ENCODE data around the gene NOX4. TPM values are rescaled to one million over a fixed set of nuclear protein-coding genes. Genes with fewer than 3 reads are reported as not detected.
A peak's percentile ranks its signal among the peaks of the same experiment; 100 is the strongest.
"Not testable (repeated sequence)": the region's sequence is repeated elsewhere in the genome, so short reads cannot be mapped to it uniquely, and the experiment has no call there.

NOX4 gene
- total RNA-seq, 1 experiment from 2014 or later, result not detected

DNA sequence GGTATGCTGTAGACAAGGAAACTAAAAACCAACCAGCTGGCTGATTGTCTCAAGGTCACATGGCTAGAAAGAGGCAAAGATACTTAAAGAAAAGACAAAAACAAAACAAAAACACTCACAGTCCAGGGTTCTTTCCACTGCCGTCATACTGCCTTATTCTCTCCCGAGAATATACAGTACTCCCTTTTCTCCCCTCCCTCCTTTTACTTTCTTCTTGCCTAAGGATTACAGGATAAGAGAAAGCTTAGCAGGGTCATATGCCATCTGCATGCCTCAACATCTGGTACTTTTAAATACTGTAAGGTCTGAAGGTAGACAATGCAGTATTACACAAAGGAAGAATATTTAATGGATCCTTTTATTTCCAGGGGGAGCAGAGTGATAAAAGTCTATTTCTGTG is 126.3 kb downstream of the NOX4 start:
- H3K27ac Mint-ChIP-seq (ENCODE audit: low read depth, unreplicated experiment); H3K9me3 Mint-ChIP-seq (ENCODE audit: unreplicated experiment); CTCF ChIA-PET; H3K4me1 Mint-ChIP-seq (ENCODE audit: insufficient read depth, unreplicated experiment); BruUV-seq (replicated peaks); DNase-seq (ENCODE audit: unreplicated experiment); H3K36me3 Mint-ChIP-seq (ENCODE audit: insufficient read depth, unreplicated experiment); intact Hi-C loops (cut with micrococcal nuclease); H3K27me3 Mint-ChIP-seq (ENCODE audit: insufficient read depth, unreplicated experiment); POLR2A ChIA-PET; H3K4me3 Mint-ChIP-seq (ENCODE audit: unreplicated experiment): not testable (repeated sequence)

DNA sequence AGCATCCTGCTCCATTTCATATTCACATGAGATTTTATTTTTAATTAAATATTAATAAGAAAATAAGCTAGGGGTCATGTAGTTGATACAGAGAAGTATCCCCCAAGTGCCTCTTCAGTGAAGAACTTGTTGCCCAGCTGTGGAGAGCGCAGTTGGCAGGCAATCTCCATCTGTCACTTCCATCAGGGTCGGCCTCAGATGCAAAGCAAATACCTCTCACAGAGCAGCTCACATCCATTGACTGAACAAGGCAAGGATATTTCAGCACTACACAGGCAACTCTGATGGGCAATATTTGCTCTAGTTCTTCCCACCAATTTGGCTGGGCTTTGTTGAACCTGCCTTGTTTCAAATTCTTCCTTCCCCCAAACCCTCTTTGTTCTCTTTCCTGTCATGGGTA is 129.4 kb downstream of the NOX4 start:
- H3K36me3 Mint-ChIP-seq (ENCODE audit: insufficient read depth, unreplicated experiment), result no peaks in the 10 kb centered on the region
- DNase-seq (ENCODE audit: unreplicated experiment), result no peak
- POLR2A ChIA-PET, result interaction anchor here (0.7 kb wide), 1 partner anchor 1023 kb away, joined by 3 read pairs; no protein-coding TSS in a partner anchor
- TF ChIP-seq, protein P1, sequence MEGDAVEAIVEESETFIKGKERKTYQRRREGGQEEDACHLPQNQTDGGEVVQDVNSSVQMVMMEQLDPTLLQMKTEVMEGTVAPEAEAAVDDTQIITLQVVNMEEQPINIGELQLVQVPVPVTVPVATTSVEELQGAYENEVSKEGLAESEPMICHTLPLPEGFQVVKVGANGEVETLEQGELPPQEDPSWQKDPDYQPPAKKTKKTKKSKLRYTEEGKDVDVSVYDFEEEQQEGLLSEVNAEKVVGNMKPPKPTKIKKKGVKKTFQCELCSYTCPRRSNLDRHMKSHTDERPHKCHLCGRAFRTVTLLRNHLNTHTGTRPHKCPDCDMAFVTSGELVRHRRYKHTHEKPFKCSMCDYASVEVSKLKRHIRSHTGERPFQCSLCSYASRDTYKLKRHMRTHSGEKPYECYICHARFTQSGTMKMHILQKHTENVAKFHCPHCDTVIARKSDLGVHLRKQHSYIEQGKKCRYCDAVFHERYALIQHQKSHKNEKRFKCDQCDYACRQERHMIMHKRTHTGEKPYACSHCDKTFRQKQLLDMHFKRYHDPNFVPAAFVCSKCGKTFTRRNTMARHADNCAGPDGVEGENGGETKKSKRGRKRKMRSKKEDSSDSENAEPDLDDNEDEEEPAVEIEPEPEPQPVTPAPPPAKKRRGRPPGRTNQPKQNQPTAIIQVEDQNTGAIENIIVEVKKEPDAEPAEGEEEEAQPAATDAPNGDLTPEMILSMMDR (IDR thresholded peaks at IDR 0.05; ENCODE audit: unreplicated experiment), result no peak
- H3K27ac Mint-ChIP-seq (ENCODE audit: low read depth, unreplicated experiment), result no peak overlapping the region
- BruUV-seq (replicated peaks), result no TSS peak
- CTCF ChIA-PET, result interaction anchor here (0.6 to 1.3 kb wide), 3 partner anchors 10 to 272 kb away, joined by 3 read pairs; no protein-coding TSS in a partner anchor
- H3K9me3 Mint-ChIP-seq (ENCODE audit: unreplicated experiment), result no peaks in the 10 kb centered on the region
- no peaks in the 10 kb centered on the region for H3K27me3 Mint-ChIP-seq (ENCODE audit: insufficient read depth, unreplicated experiment)
- intact Hi-C loops (cut with micrococcal nuclease), result no loop called here
- no peak overlapping the region for H3K4me3 Mint-ChIP-seq (ENCODE audit: unreplicated experiment)
- H3K4me1 Mint-ChIP-seq (ENCODE audit: insufficient read depth, unreplicated experiment), result no peaks in the 10 kb centered on the region

- DNase-seq (ENCODE audit: unreplicated experiment); H3K9me3 Mint-ChIP-seq (ENCODE audit: unreplicated experiment); BruUV-seq (replicated peaks); H3K4me3 Mint-ChIP-seq (ENCODE audit: unreplicated experiment); H3K4me1 Mint-ChIP-seq (ENCODE audit: insufficient read depth, unreplicated experiment); CTCF ChIA-PET; H3K27me3 Mint-ChIP-seq (ENCODE audit: insufficient read depth, unreplicated experiment); H3K27ac Mint-ChIP-seq (ENCODE audit: low read depth, unreplicated experiment); intact Hi-C loops (cut with micrococcal nuclease); POLR2A ChIA-PET; H3K36me3 Mint-ChIP-seq (ENCODE audit: insufficient read depth, unreplicated experiment): not testable (repeated sequence)
These were observed 132.0 kb downstream of the NOX4 start for GRCh38 chr11:89359208-89359607.

- ChIA-PET CTCF (interaction anchor here (1.1 kb wide), 1 partner anchor 23 kb away, joined by 3 read pairs; no protein-coding TSS in a partner anchor), POLR2A (no interaction called here)
- H3K27ac Mint-ChIP-seq (ENCODE audit: low read depth, unreplicated experiment), result no peak overlapping the region
- H3K9me3 Mint-ChIP-seq (ENCODE audit: unreplicated experiment), result no peaks in the 10 kb centered on the region
- H3K27me3 Mint-ChIP-seq (ENCODE audit: insufficient read depth, unreplicated experiment), result no peaks in the 10 kb centered on the region
- H3K4me1 Mint-ChIP-seq (ENCODE audit: insufficient read depth, unreplicated experiment), result peaks cover 5% of the 10 kb centered on the region
- no peaks in the 10 kb centered on the region for H3K36me3 Mint-ChIP-seq (ENCODE audit: insufficient read depth, unreplicated experiment)
- no TSS peak for BruUV-seq (replicated peaks)
- intact Hi-C loops (cut with micrococcal nuclease), result no loop called here
- DNase-seq (ENCODE audit: unreplicated experiment), result no peak
- no peak overlapping the region for H3K4me3 Mint-ChIP-seq (ENCODE audit: unreplicated experiment)
- TF ChIP-seq, protein P1 (IDR thresholded peaks at IDR 0.05; ENCODE audit: unreplicated experiment), result no peak
These were observed 132.4 kb downstream of the NOX4 start for GRCh38 chr11:89358761-89359160.

DNA sequence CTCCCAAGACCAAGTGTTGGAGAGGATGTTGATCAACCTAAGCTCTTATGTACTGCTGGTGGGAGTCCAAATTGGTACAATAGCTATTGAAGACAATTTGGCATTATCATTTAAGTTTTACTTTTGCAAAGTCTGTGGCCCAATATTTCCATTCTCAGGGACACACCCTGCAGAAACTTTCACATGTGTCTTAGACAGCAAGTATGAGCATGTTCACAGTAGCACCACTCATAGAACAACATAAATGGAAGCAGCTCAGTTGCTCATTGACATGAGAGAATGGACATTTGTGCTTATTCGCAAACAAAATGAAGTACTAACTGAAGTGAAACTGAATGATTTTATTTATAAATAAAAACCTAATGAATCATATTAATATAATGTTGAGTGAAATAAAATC is 135.5 kb downstream of the NOX4 start:
- POLR2A ChIA-PET, result interaction anchor here (0.7 kb wide), 1 partner anchor 27 kb away, joined by 3 read pairs; no protein-coding TSS in a partner anchor

GRCh38 chr11:89354513-89354912 is 136.7 kb downstream of the NOX4 start:
- H3K27me3 Mint-ChIP-seq (ENCODE audit: insufficient read depth, unreplicated experiment); H3K4me1 Mint-ChIP-seq (ENCODE audit: insufficient read depth, unreplicated experiment); H3K36me3 Mint-ChIP-seq (ENCODE audit: insufficient read depth, unreplicated experiment); CTCF ChIA-PET; POLR2A ChIA-PET; H3K9me3 Mint-ChIP-seq (ENCODE audit: unreplicated experiment); H3K27ac Mint-ChIP-seq (ENCODE audit: low read depth, unreplicated experiment); DNase-seq (ENCODE audit: unreplicated experiment); H3K4me3 Mint-ChIP-seq (ENCODE audit: unreplicated experiment); intact Hi-C loops (cut with micrococcal nuclease); BruUV-seq (replicated peaks): not testable (repeated sequence)

More for the DNA sequence above, 135.5 kb downstream of the NOX4 start:
- no peaks in the 10 kb centered on the region for H3K27me3 Mint-ChIP-seq (ENCODE audit: insufficient read depth, unreplicated experiment)
- intact Hi-C loops (cut with micrococcal nuclease), result no loop called here
- no peak overlapping the region for H3K27ac Mint-ChIP-seq (ENCODE audit: low read depth, unreplicated experiment)
- CTCF ChIA-PET, result interaction anchor here (0.7 kb wide), 1 partner anchor 40 kb away, joined by 3 read pairs; no protein-coding TSS in a partner anchor
- H3K4me3 Mint-ChIP-seq (ENCODE audit: unreplicated experiment), result no peak overlapping the region
- no peaks in the 10 kb centered on the region for H3K9me3 Mint-ChIP-seq (ENCODE audit: unreplicated experiment)
- DNase-seq (ENCODE audit: unreplicated experiment), result peak; percentile 13
- BruUV-seq (replicated peaks), result no TSS peak
- H3K4me1 Mint-ChIP-seq (ENCODE audit: insufficient read depth, unreplicated experiment), result peaks cover 5% of the 10 kb centered on the region
- TF ChIP-seq, protein P1 (IDR thresholded peaks at IDR 0.05; ENCODE audit: unreplicated experiment), result no peak
- H3K36me3 Mint-ChIP-seq (ENCODE audit: insufficient read depth, unreplicated experiment), result no peaks in the 10 kb centered on the region

All from MCF 10A (cell line).